Stimulated activated CD8-positive, alpha-beta memory T cell treated with anti-CD3 and anti-CD28 coated beads, Interleukin-15, amount 100 ng/mL, for 1 hour (primary cell): ENCODE results near the gene KHDRBS1.
"Not testable (repeated sequence)": the region's sequence is repeated elsewhere in the genome, so short reads cannot be mapped to it uniquely, and the experiment has no call there.

Experiments
- DNase-seq: peaks from one replicate; pipeline ENCODE4 v3.0.0-alpha.2; 2020; ENCODE audit warnings: low read depth

The KHDRBS1 gene, protein sequence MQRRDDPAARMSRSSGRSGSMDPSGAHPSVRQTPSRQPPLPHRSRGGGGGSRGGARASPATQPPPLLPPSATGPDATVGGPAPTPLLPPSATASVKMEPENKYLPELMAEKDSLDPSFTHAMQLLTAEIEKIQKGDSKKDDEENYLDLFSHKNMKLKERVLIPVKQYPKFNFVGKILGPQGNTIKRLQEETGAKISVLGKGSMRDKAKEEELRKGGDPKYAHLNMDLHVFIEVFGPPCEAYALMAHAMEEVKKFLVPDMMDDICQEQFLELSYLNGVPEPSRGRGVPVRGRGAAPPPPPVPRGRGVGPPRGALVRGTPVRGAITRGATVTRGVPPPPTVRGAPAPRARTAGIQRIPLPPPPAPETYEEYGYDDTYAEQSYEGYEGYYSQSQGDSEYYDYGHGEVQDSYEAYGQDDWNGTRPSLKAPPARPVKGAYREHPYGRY

GRCh38 chr1:32013386-32014198 is at the start of gene KHDRBS1:
KHDRBS1 (plus strand) TSS chr1:32013868; CDS start chr1:32013996, 128 bp downstream.
- DNase-seq: peak; percentile 95

DNA sequence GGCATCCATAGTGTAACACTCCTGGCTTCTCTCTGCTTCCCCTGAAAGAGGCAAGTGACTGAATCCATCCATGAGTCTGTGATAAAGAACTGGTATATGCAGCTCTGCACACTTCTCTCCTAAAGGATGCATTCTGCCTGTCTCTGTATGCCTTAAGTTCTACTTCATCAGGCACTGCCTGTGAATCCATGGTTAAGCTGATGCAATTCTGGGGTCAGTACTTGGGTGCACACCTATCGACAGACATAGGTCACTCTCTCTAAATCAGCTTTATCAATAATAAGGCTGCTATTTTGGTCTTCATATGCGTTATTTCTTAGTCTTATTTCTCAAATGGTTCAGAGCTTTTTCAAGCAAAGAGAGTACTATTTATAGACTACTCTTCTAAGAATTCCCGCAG is 42.8 kb upstream of the KHDRBS1 start:
- no peak for DNase-seq

DNA sequence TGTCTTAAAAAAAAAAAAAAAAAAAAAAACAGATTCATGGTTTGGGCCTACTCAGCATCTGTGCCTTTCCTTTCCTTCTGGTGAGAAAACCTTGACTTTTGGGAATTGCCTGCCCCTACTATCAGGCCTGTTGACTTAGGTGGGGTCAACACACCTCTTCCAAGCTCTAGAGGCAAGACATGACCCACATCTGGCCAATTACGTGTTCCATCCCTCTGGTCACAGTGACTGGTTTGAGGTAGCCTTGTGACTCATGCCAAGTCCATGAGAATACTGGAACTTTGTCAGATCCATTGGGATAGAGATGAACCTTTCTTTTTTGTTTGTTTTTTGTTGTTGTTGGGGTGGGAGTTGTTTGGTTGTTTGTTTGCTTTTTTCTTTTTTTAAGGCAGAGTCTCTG is 37.3 kb upstream of the KHDRBS1 start:
- no peak for DNase-seq

DNA sequence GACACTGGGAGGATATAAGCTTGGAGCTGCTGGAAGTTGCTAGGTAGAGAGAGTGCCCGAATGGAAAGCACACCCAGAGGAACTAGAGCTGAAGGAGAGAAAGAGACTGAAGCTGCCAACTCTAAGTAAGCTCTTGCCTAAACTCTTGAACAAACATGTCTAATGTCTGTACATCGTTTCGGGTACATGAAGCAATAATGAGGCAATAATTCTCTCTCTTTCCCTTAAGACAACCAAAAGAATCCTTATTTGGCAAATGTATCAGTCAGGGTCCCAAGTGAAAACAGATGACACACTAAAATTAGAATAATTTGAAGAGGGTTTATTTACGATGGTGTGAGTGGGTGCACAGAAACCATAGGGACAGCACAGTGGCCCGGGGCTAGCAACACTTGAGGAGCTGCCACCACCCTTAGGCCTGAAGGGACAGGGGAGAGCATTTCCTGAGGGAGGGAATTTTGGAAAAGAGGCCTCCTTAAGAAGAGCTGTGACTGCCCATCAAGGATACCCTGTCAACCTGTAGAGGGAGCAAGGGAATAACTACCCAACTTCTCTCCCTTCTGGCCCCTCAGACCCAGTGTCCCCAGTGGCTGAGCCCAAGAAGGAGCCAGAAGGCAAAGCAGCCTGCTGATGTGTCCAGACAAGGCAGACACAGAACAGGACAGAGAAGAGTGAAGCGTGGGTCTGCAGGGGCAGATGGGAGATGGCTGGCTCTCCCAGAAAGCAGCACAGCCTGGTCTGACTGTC is 36.1 kb upstream of the KHDRBS1 start:
- no peak for DNase-seq

- DNase-seq: no peak
Observed at GRCh38 chr1:31978843-31979400, 34.7 kb upstream of the KHDRBS1 start.

GRCh38 chr1:31980835-31981455 is 32.7 kb upstream of the KHDRBS1 start:
- no peak for DNase-seq

- DNase-seq: no peak
Observed at GRCh38 chr1:31981456-31981839, 32.2 kb upstream of the KHDRBS1 start.

- DNase-seq: no peak
Observed at GRCh38 chr1:31981972-31982371, 31.7 kb upstream of the KHDRBS1 start.

GRCh38 chr1:31984419-31985347 is 29.0 kb upstream of the KHDRBS1 start:
- no peak for DNase-seq

- no peak for DNase-seq
Observed at GRCh38 chr1:31985430-31985829, 28.2 kb upstream of the KHDRBS1 start.

GRCh38 chr1:31987135-31987619 is 26.5 kb upstream of the KHDRBS1 start:
- no peak for DNase-seq

DNA sequence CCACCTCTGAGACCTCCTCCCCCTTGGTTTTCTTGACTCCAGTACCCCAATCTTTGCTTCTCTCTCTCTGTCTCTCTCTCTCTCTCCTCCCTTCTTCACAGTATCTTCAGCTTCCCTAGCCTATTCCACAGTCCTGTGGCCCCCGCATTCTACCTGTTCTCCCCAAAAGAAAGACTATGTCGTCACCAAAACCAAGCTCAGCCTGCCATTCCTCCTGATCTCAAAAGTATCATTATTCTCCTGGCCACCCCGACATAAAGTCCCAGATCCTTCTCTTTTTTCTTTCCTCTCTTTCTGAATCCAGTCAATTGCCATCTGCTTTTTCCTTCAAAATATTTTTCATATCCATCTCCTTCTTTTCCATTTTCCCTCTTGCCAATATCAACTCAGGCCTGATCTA is 23.7 kb upstream of the KHDRBS1 start:
- DNase-seq: no peak

DNA sequence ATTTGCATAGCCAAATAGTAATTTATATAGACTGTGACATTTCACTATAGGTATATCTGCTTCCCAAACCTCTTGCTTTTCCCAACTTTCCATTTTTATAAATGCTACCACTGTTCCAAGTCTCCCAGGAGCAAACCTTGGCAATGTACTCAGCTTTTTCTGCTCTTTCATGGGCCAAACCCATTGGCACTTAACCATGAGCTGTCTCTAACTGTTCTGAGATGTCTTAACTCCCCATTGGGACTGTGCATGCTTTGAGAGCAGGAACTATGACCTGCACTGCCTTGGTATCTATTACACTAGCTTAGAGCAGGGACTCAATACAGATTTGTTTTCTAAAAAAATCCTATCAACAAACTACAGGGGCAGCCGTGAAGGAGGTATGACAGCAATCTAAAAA is 22.5 kb upstream of the KHDRBS1 start:
- no peak for DNase-seq

- no peak for DNase-seq
Observed at GRCh38 chr1:31995263-31995662, 18.4 kb upstream of the KHDRBS1 start.

DNA sequence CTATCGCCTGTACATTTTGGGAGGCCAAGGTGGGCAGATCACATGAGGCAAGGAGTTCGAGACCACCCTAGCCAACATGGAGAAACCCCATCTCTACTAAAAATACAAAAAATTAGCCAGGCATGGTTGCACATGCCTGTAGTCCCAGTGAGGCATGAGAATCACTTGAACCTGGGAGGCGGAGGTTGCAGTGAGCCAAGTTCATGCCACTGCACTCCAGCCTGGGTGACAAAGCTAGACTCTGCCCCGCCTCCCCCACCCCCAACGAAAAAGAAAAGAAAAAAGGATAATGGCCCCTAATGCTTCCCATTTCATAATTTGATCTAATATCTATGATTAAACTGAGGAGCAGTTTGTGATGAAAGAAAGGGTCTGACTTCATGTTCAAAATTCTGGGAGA is 17.5 kb upstream of the KHDRBS1 start:
- not testable (repeated sequence) for DNase-seq

- no peak for DNase-seq
Observed at GRCh38 chr1:32001863-32002262, 11.8 kb upstream of the KHDRBS1 start.

- DNase-seq: not testable (repeated sequence)
Observed at GRCh38 chr1:32002285-32002684, 11.4 kb upstream of the KHDRBS1 start.

GRCh38 chr1:32005522-32005921 is 8.1 kb upstream of the KHDRBS1 start:
- DNase-seq: no peak

GRCh38 chr1:32007591-32007940 is 6.1 kb upstream of the KHDRBS1 start:
- DNase-seq: no peak

DNA sequence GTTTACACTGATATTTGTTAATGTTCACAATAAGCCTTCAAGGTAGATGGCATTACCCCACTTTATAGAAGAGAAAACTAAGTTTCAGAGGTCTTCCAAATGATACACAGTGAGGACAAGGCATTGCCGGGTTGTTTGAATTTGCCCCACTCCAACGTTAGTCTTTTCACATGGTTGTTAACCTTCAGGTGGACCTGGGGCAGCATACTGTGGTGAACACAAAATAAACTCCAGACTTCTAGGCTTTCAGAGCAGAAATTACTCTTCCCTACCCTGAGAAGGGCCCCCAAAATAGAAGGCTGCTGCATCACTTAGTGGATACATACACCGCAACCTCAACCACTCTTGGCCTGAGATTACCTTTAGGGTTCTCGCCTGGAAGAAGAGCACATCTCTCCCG is 3.4 kb upstream of the KHDRBS1 start:
- DNase-seq: no peak
